AG09319 (cell line): ENCODE data around the gene SPAG5.

Source experiments
- DNase-seq: peaks from one replicate; pipeline ENCODE4 v3.0.0-alpha.2; 2010; ENCODE audit warnings: low read depth; ENCODE audit errors: extremely low read depth
- CTCF ChIP-seq: IDR thresholded peaks from 2 replicates; pipeline ENCODE4 v1.5.1; 2011; ENCODE audit warnings: low read depth, mild to moderate bottlenecking, inconsistent platforms, low read length, moderate library complexity

The SPAG5 gene

GRCh38 chr17:28530250-28530649, 68.6 kb downstream of the SPAG5 start:
- DNase-seq = no peak

GRCh38 chr17:28529013-28529400, 69.8 kb downstream of the SPAG5 start:
- no peak for DNase-seq
- no peak for TF ChIP-seq CTCF

More at GRCh38 chr17:28530250-28530649, 68.6 kb downstream of the SPAG5 start:
- no peak for TF ChIP-seq CTCF

- DNase-seq = no peak
- no peak for TF ChIP-seq CTCF
Observed at GRCh38 chr17:28528327-28529012, 70.4 kb downstream of the SPAG5 start.

- no peak for TF ChIP-seq CTCF
- DNase-seq = no peak
Observed at GRCh38 chr17:28527859-28528258, 71.0 kb downstream of the SPAG5 start.
